Activated naive CD4-positive, alpha-beta T cell treated with anti-CD3 and anti-CD28 coated beads, Interleukin-2, amount 10 ng/mL, durations not matched to agents 7 days and 5 days (primary cell): ENCODE results near the gene APBB3.

ENCODE experiments used
- CTCF ChIA-PET: fragments of 350-600 bp; sonication (Branson Sonifier 250); formaldehyde crosslinking; loops from one replicate; lab custom pipeline; 2021; ENCODE audit warnings: antibody characterized with exemption; lab: Charles Lee
- DNase-seq: peaks from one replicate; pipeline ENCODE4 v3.0.0-alpha.2; 2020
- H3K27ac Mint-ChIP-seq: one replicate; pipeline ENCODE4 v1.8.0; 2021; ENCODE audit warnings: mild to moderate bottlenecking, moderate library complexity, mixed read lengths
- H3K27me3 Mint-ChIP-seq: one replicate; pipeline ENCODE4 v1.8.0; 2021; ENCODE audit warnings: mild to moderate bottlenecking, mixed read lengths
- H3K36me3 Mint-ChIP-seq: one replicate; pipeline ENCODE4 v1.8.0; 2021; ENCODE audit warnings: mixed read lengths
- H3K4me1 Mint-ChIP-seq: one replicate; pipeline ENCODE4 v1.8.0; 2021; ENCODE audit warnings: mixed read lengths
- H3K4me3 Mint-ChIP-seq: one replicate; pipeline ENCODE4 v1.8.0; 2021; ENCODE audit warnings: mild to moderate bottlenecking, moderate library complexity, mixed read lengths
- H3K9me3 Mint-ChIP-seq: one replicate; pipeline ENCODE4 v1.8.0; 2021; ENCODE audit warnings: mixed read lengths

APBB3 gene

GRCh38 chr5:140542972-140543371 is 21.4 kb downstream of the APBB3 start:
- Mint-ChIP-seq H3K36me3 (peaks cover 47% of the 10 kb centered on the region), H3K4me1 (peaks cover 13% of the 10 kb centered on the region), H3K9me3 (no peaks in the 10 kb centered on the region), H3K27ac (no peak overlapping the region), H3K4me3 (no peak overlapping the region), H3K27me3 (no peaks in the 10 kb centered on the region)
- no peak for DNase-seq
- CTCF ChIA-PET = no interaction called here

GRCh38 chr5:140540227-140540626 is 24.2 kb downstream of the APBB3 start:
- H3K27ac Mint-ChIP-seq = no peak overlapping the region
- no peak for DNase-seq
- no peaks in the 10 kb centered on the region for H3K9me3 Mint-ChIP-seq
- peaks cover 54% of the 10 kb centered on the region for H3K36me3 Mint-ChIP-seq
- H3K4me3 Mint-ChIP-seq = no peak overlapping the region
- CTCF ChIA-PET = interaction anchor here (0.9 to 1.2 kb wide), 2 partner anchors 11 to 95 kb away, joined by 3 read pairs; no protein-coding TSS in a partner anchor
- H3K4me1 Mint-ChIP-seq = no peaks in the 10 kb centered on the region
- H3K27me3 Mint-ChIP-seq = no peaks in the 10 kb centered on the region

DNA sequence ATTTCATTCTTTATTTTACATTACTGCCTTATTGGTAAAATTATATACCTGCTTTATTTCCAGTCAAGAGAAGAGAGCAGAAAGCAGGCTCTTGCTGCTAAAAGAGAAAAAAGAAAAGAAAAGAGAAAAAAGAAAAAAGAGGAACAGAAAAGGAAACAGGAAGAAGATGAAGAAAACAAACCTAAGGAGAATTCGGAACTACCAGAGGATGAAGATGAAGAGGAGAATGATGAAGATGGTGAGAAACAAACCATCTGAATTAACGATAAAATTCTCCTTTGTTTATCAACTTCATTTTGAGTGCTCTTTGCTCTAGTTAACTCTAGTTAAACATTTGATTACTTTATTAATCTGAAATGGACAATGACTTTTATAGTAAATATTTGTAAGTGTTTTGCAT is 40.4 kb downstream of the APBB3 start:
- no peaks in the 10 kb centered on the region for H3K27me3 Mint-ChIP-seq
- H3K4me1 Mint-ChIP-seq = no peaks in the 10 kb centered on the region
- H3K4me3 Mint-ChIP-seq = no peak overlapping the region
- no peak overlapping the region for H3K27ac Mint-ChIP-seq
- no peak for DNase-seq
- peaks cover 41% of the 10 kb centered on the region for H3K36me3 Mint-ChIP-seq
- CTCF ChIA-PET = no interaction called here
- H3K9me3 Mint-ChIP-seq = peaks cover 2% of the 10 kb centered on the region

DNA sequence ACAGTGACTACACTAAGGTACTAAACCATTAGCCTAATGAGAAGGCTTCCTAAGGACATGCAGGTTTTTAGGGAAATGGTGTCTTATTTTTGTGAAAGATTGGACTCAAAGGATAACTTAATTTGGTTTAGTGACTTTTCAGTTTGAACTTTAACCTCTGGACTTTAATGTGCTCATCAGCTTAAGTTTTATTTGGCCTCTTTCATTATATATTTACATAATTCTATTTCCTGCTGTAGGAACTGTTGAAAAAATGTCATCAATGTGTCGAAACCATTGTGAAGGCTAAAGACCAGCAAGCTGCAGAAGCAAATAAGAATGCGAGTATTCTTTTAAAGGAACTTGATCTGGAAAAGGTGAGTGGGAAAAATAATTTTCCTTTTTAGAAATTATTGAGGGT is 51.3 kb downstream of the APBB3 start:
- Mint-ChIP-seq H3K4me1 (no peaks in the 10 kb centered on the region), H3K27ac (no peak overlapping the region), H3K36me3 (peaks cover 48% of the 10 kb centered on the region), H3K9me3 (no peaks in the 10 kb centered on the region), H3K27me3 (no peaks in the 10 kb centered on the region), H3K4me3 (no peak overlapping the region)
- no peak for DNase-seq
- CTCF ChIA-PET = no interaction called here

DNA sequence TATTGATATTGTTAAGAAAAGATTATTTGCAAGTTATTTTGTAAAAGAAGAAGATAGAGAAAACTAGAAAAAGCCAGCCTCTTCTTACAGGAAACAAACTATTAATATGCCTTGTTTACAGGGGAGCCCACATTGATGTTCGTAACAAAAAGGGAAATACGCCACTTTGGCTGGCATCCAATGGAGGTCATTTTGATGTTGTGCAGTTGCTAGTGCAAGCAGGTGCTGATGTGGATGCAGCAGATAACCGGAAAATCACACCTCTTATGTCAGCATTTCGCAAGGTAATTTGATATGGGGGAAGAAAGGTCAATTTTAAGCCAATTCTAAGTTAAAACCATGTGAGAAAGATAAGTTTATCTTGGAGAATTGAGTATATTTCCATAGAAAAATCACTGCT is 54.5 kb downstream of the APBB3 start:
- DNase-seq = no peak
- no peaks in the 10 kb centered on the region for H3K9me3 Mint-ChIP-seq
- peaks cover 49% of the 10 kb centered on the region for H3K36me3 Mint-ChIP-seq
- no peak overlapping the region for H3K4me3 Mint-ChIP-seq
- no peaks in the 10 kb centered on the region for H3K27me3 Mint-ChIP-seq
- no peaks in the 10 kb centered on the region for H3K4me1 Mint-ChIP-seq
- no peak overlapping the region for H3K27ac Mint-ChIP-seq
- CTCF ChIA-PET = no interaction called here
